H9 (cell line): ENCODE data around the gene THRB. TPM values are rescaled to one million over a fixed set of nuclear protein-coding genes. Genes with fewer than 3 reads are reported as not detected.

Source experiments
- DNase-seq: peaks from one replicate; pipeline ENCODE4 v3.0.0-alpha.2; 2017
- H2AFZ ChIP-seq: one replicate; pipeline ENCODE4 v1.6.1; 2013; ENCODE audit warnings: mild to moderate bottlenecking, low read length, control low read depth, moderate library complexity
- H2AK5ac ChIP-seq: 2 replicates; pipeline ENCODE4 v1.6.1; 2013; ENCODE audit warnings: low read length, control low read depth, mixed read lengths; ENCODE audit not compliant: insufficient read length
- H2BK120ac ChIP-seq: one replicate; pipeline ENCODE4 v1.6.1; 2013; ENCODE audit warnings: low read depth, mild to moderate bottlenecking, low read length, control low read depth, inconsistent platforms; ENCODE audit not compliant: poor library complexity, severe bottlenecking
- H2BK12ac ChIP-seq: 2 replicates; pipeline ENCODE4 v1.6.1; 2013; ENCODE audit warnings: low read length, control low read depth, mixed read lengths, low read depth; ENCODE audit not compliant: insufficient read length
- H2BK15ac ChIP-seq: 2 replicates; pipeline ENCODE4 v1.6.1; 2013; ENCODE audit warnings: low read depth, low read length, control low read depth
- H2BK20ac ChIP-seq: one replicate; pipeline ENCODE4 v1.6.1; 2013; ENCODE audit warnings: low read depth, mild to moderate bottlenecking, low read length, control low read depth, inconsistent platforms; ENCODE audit not compliant: poor library complexity, severe bottlenecking
- H2BK5ac ChIP-seq: 2 replicates; pipeline ENCODE4 v1.6.1; 2013; ENCODE audit warnings: low read length, control low read depth, mixed read lengths; ENCODE audit not compliant: insufficient read length
- H3K14ac ChIP-seq: 2 replicates; pipeline ENCODE4 v1.6.1; 2013; ENCODE audit warnings: low read length, control low read depth; ENCODE audit not compliant: insufficient read depth
- H3K18ac ChIP-seq: 2 replicates; pipeline ENCODE4 v1.6.1; 2013; ENCODE audit warnings: low read depth, mild to moderate bottlenecking, mixed read lengths, low read length, control low read depth; ENCODE audit not compliant: insufficient read length
- H3K23ac ChIP-seq: 2 replicates; pipeline ENCODE4 v1.6.1; 2013; ENCODE audit warnings: low read length, control low read depth, mixed read lengths, low read depth; ENCODE audit not compliant: insufficient read length
- H3K23me2 ChIP-seq: 2 replicates; pipeline ENCODE4 v1.6.1; 2013; ENCODE audit warnings: low read depth, mild to moderate bottlenecking, mixed read lengths, low read length, control low read depth; ENCODE audit not compliant: insufficient read length, poor library complexity, severe bottlenecking
- H3K27ac ChIP-seq: 2 replicates; pipeline ENCODE4 v1.5.1; 2013; ENCODE audit warnings: low read length, control low read depth, mixed read lengths, low read depth; ENCODE audit not compliant: insufficient read length
- H3K27me3 ChIP-seq: 2 replicates; pipeline ENCODE4 v1.6.1; 2013; ENCODE audit warnings: low read length, control low read depth, inconsistent platforms; ENCODE audit not compliant: insufficient read depth
- H3K4ac ChIP-seq: 2 replicates; pipeline ENCODE4 v1.6.1; 2013; ENCODE audit warnings: low read depth, mild to moderate bottlenecking, control low read depth, inconsistent platforms, low read length, moderate library complexity
- H3K4me1 ChIP-seq: 2 replicates; pipeline ENCODE4 v1.6.1; 2013; ENCODE audit warnings: low read length, control low read depth, inconsistent platforms; ENCODE audit not compliant: insufficient read depth
- H3K4me2 ChIP-seq: 2 replicates; pipeline ENCODE4 v1.6.1; 2013; ENCODE audit warnings: low read length, control low read depth, mixed read lengths; ENCODE audit not compliant: insufficient read length, insufficient read depth
- H3K56ac ChIP-seq: 2 replicates; pipeline ENCODE4 v1.6.1; 2013; ENCODE audit warnings: low read depth, mild to moderate bottlenecking, mixed read lengths, low read length, control low read depth; ENCODE audit not compliant: insufficient read length
- H3K79me1 ChIP-seq: 2 replicates; pipeline ENCODE4 v1.6.1; 2013; ENCODE audit warnings: low read depth, mild to moderate bottlenecking, moderate library complexity, low read length, control low read depth, inconsistent platforms; ENCODE audit not compliant: insufficient read depth, poor library complexity, severe bottlenecking
- H3K79me2 ChIP-seq: 2 replicates; pipeline ENCODE4 v1.6.1; 2013; ENCODE audit warnings: low read length, control low read depth, inconsistent platforms; ENCODE audit not compliant: insufficient read depth
- H3K9ac ChIP-seq: 2 replicates; pipeline ENCODE4 v1.6.1; 2013; ENCODE audit warnings: low read length, control low read depth, mixed read lengths; ENCODE audit not compliant: insufficient read length; ENCODE audit errors: extremely low read depth
- H3K9me3 ChIP-seq: one replicate; pipeline ENCODE4 v1.6.1; 2013; ENCODE audit warnings: low read depth, low read length, inconsistent platforms; ENCODE audit not compliant: control insufficient read depth
- H3T11ph ChIP-seq: one replicate; pipeline ENCODE4 v1.6.1; 2013; ENCODE audit warnings: mild to moderate bottlenecking, low read length, control low read depth, inconsistent platforms
- H4K20me1 ChIP-seq: one replicate; pipeline ENCODE4 v1.6.1; 2013; ENCODE audit not compliant: control insufficient read depth, insufficient read length, insufficient read depth
- H4K5ac ChIP-seq: 2 replicates; pipeline ENCODE4 v1.6.1; 2013; ENCODE audit warnings: low read depth, mild to moderate bottlenecking, mixed read lengths, low read length, control low read depth; ENCODE audit not compliant: insufficient read length
- H4K8ac ChIP-seq: replicated peaks from 2 replicates; pipeline ENCODE4 v1.6.1; 2013; ENCODE audit warnings: low read length, control low read depth, mixed read lengths, low read depth; ENCODE audit not compliant: insufficient read length
- H4K91ac ChIP-seq: 2 replicates; pipeline ENCODE4 v1.6.1; 2013; ENCODE audit warnings: low read depth, mild to moderate bottlenecking, moderate library complexity, mixed read lengths, low read length, control low read depth; ENCODE audit not compliant: insufficient read length
- H3K27ac Mint-ChIP-seq, 3 experiments: 2 replicates in 2 of 3; 3 replicates in 1 of 3; pipeline ENCODE4 v1.8.0; 2020 to 2021; ENCODE audit warnings: mixed read lengths in 3 of 3, mild to moderate bottlenecking in 1 of 3, moderate library complexity in 1 of 3
- H3K27me3 Mint-ChIP-seq: 2 replicates; pipeline ENCODE4 v1.8.0; 2021; ENCODE audit warnings: low read depth, mild to moderate bottlenecking, moderate library complexity, mixed read lengths
- H3K36me3 Mint-ChIP-seq, 3 experiments: 2 replicates in 2 of 3; 3 replicates in 1 of 3; pipeline ENCODE4 v1.8.0; 2020 to 2021; ENCODE audit warnings: low read depth in 3 of 3, mixed read lengths in 3 of 3; ENCODE audit not compliant: insufficient read depth in 1 of 3
- H3K4me1 Mint-ChIP-seq, 2 experiments: 2 replicates each; pipeline ENCODE4 v1.8.0; 2020; ENCODE audit warnings: mixed read lengths in 2 of 2
- H3K4me3 Mint-ChIP-seq, 2 experiments: 2 replicates in 1 of 2; 3 replicates in 1 of 2; pipeline ENCODE4 v1.8.0; 2020 to 2021; ENCODE audit warnings: mild to moderate bottlenecking in 2 of 2, mixed read lengths in 2 of 2, moderate library complexity in 1 of 2
- H3K9me3 Mint-ChIP-seq, 2 experiments: 2 replicates in 1 of 2; 3 replicates in 1 of 2; pipeline ENCODE4 v1.8.0; 2020; ENCODE audit warnings: mild to moderate bottlenecking in 2 of 2, mixed read lengths in 2 of 2, moderate library complexity in 1 of 2
- CTCF ChIP-seq: fragments of 200-600 bp; sonication (generic); conservative IDR thresholded peaks from 3 replicates; pipeline ENCODE4 v1.8.0; 2021; ENCODE audit warnings: antibody characterized with exemption, mild to moderate bottlenecking
- WGBS: extraction: QIAGEN DNeasy Blood & Tissue Kit; methylation state at CpG from one replicate; pipeline ENCODE4 v1.1.7; 2013; ENCODE audit warnings: missing lambda C conversion rate, low lambda C conversion rate, mixed read lengths; ENCODE audit not compliant: insufficient read length; ENCODE audit errors: extremely low coverage; 5-methylcytosine and 5-hydroxymethylcytosine counted together
- total RNA-seq: library from RNA; stranded (reverse); gene quantifications from 2 replicates; pipeline ENCODE4 v1.2.1, GENCODE V29; 2021

Gene THRB
- total RNA-seq, 1 experiment from 2014 or later = 8.6 TPM

- H3K4me3 Mint-ChIP-seq = no peak overlapping the region
- Histone ChIP-seq H3K79me1 (no peaks in the 10 kb centered on the region), H2BK15ac (no peak overlapping the region), H3K9ac (no peak overlapping the region), H4K8ac (no peak overlapping the region), H4K20me1 (no peaks in the 10 kb centered on the region), H3T11ph (no peak overlapping the region), H2BK5ac (no peak overlapping the region), H3K9me3 (no peaks in the 10 kb centered on the region), H3K79me2 (no peaks in the 10 kb centered on the region), H3K4me1 (no peaks in the 10 kb centered on the region), H3K4me2 (no peak overlapping the region), H2AFZ (no peak overlapping the region), H3K27ac (no peak overlapping the region), H3K56ac (no peak overlapping the region), H3K14ac (no peak overlapping the region), H3K4ac (no peak overlapping the region), H3K23ac (no peak overlapping the region), H4K91ac (no peak overlapping the region), H3K27me3 (no peaks in the 10 kb centered on the region), H3K23me2 (no peaks in the 10 kb centered on the region), H3K18ac (no peak overlapping the region), H2AK5ac (no peak overlapping the region), H2BK12ac (no peak overlapping the region), H2BK120ac (no peak overlapping the region), H2BK20ac (no peak overlapping the region), H4K5ac (no peak overlapping the region)
- no peaks in the 10 kb centered on the region for H3K27me3 Mint-ChIP-seq
- no peak overlapping the region for H3K27ac Mint-ChIP-seq
- no peak for TF ChIP-seq CTCF
- WGBS = no CpG with 5 or more reads among the region's 5 CpGs
- H3K9me3 Mint-ChIP-seq = no peaks in the 10 kb centered on the region
- no peak for DNase-seq
- H3K4me1 Mint-ChIP-seq = no peaks in the 10 kb centered on the region
- no peaks in the 10 kb centered on the region for H3K36me3 Mint-ChIP-seq
These were observed 236.4 kb downstream of the THRB start for GRCh38 chr3:24258260-24258659.
